HepG2 (cell line): ENCODE measurements around the gene SHOX.

Experiments used
- TBP ChIP-seq: sonication (generic); formaldehyde crosslinking; IDR thresholded peaks from 2 replicates; pipeline ENCODE4 v1.5.0; 2020; ENCODE audit warnings: missing genetic modification reagents
- TRIM24 ChIP-seq: sonication (generic); formaldehyde crosslinking; IDR thresholded peaks from 2 replicates; pipeline ENCODE4 v1.8.0; 2022; ENCODE audit warnings: mild to moderate bottlenecking, missing genetic modification reagents
- ZNF543 ChIP-seq: sonication (generic); formaldehyde crosslinking; IDR thresholded peaks from 2 replicates; pipeline ENCODE4 v1.4.0; 2020; ENCODE audit warnings: mild to moderate bottlenecking, missing genetic modification reagents

GRCh38 chrX:627995-628394 lies 2.6 kb upstream of the SHOX start:
- no peak for TF ChIP-seq ZNF543
- no peak for TF ChIP-seq TRIM24 (CRISPR knock-in tag)
- no peak for TF ChIP-seq TBP (CRISPR knock-in tag)
